GM19035 (cell line): ENCODE data around the gene HSPBP1.
"Not testable (repeated sequence)": the region's sequence is repeated elsewhere in the genome, so short reads cannot be mapped to it uniquely, and the experiment has no call there.

ENCODE experiments used
- ATAC-seq: cut with Tn5 transposase; IDR thresholded peaks from one replicate; pipeline ENCODE4 v1.9.1; 2021; ENCODE audit not compliant: unreplicated experiment

Gene HSPBP1

DNA sequence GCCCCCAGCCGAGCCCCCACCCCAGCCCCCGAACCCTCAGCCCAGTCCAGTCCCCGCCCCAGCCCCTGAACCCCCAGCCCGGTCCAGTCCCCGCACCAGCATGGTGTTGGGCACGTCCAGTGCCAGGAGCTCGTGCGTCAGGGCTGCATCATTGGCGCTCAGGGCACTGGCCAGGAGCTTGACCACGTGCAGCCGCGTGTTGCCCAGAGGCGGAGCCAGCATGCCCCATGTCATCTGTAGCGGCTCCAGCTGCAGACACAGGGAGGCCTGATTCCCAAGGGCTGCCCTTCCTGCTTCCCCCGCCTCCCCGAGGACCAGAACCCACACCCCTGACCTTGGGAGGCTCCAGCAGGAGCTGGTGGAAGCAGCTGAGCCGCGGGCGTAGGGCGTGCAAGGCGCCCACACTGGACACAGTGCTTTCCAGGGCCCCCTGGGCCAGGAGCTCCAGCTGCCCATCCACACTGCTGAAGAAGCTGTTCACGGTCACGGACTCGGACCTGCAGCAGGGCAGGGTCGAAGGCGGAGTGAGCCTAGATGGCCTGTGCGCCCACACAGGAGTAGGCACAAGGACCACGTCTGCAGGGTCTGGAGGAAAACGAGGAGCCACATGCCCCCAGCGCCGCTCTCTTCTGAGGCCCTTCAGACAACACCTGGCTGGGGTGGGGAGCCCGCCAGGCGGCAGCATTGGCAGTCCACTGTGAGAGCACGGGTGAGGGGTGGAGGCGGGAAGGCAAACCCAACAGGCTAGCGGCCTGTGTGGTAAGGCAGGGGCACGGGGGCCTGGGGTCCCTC, 38.6 kb downstream of the HSPBP1 start:
- ATAC-seq = no peak

DNA sequence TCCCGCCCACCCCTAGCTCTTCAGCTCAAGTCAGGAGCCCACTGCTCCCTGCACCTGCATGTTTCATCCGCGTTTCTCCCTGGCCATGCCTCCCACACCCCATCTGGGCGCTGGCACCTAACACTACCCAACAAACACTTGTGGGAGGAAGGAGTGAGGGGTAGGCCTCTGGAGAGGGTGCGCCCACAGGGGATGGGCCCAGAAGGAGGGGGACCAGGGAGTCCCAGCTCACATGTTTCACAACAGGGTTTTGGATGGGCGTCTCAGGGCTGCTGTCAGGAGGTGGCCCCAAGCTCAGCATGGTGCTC, 39.2 kb downstream of the HSPBP1 start:
- no peak for ATAC-seq

DNA sequence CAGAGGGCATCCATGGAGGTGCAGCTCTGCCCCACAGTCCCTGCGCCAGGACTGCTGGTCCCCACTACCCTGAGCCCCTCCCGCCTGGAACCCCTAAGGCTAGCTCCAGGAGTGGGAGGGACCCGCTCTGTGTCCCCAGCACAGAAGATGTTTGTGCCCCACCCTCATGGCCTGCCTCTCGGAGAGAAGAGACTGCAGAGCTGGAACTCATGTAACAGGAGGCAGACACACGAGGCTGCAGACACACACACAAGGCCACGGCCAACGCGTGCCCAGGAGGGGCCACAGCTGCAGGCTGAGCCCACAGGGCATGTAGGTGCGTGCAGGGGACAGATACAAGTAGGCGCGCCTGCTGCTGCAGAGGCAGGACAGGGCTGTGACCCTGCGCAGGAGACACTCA, 40.9 kb downstream of the HSPBP1 start:
- no peak for ATAC-seq

DNA sequence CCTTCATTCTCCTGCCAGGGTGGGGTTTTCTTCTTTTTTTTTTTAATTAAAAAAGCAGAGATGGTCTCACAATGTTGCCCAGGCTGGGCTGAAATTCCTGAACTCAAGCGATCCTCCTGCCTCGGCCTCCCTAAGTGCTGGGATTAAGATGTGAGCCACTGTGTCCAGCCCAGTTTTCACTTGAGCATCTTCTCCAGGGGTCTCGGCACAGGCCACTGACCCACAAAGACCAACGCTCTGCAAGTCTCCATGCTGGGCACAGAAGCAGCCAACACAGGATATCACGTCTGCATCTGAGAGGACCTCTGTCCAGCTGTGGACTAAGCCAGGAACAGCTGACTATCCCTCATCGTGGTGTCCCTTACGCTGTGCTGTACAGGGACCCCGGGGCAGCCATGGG, 41.9 kb downstream of the HSPBP1 start:
- ATAC-seq = no peak

DNA sequence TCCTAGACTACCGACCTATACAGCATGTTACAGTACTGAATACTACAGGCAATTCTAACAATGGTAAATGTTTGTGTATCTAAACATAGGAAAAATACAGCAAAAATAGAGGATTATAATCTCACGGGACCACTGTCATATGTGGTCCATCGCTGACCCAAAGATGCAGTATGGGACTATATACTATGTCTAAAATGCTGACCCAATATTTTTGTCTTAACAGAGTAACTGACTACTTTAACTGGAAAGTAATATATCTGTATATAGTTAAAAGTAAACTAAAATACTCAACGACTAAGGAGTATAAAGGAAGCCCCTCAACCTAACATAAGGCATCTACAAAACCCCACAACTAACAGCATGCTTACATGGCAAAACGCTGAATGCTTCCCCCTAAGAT, 46.9 kb downstream of the HSPBP1 start:
- ATAC-seq = no peak

DNA sequence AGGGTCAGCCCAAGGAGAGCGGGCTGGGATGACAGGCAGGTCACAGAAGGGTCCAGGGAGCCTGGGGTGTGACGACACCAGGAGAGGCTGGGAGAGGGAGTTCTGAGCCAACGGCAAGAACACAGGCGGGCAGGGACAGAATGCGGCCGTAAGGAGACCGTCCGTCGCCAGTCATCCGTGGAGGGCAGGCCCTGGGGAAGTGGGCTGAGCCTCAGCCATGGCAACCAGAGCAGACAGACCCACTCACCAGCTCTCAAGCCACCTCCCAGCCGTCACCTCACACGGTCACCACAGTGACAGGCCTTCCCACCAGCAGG, 47.7 kb downstream of the HSPBP1 start:
- ATAC-seq = no peak

DNA sequence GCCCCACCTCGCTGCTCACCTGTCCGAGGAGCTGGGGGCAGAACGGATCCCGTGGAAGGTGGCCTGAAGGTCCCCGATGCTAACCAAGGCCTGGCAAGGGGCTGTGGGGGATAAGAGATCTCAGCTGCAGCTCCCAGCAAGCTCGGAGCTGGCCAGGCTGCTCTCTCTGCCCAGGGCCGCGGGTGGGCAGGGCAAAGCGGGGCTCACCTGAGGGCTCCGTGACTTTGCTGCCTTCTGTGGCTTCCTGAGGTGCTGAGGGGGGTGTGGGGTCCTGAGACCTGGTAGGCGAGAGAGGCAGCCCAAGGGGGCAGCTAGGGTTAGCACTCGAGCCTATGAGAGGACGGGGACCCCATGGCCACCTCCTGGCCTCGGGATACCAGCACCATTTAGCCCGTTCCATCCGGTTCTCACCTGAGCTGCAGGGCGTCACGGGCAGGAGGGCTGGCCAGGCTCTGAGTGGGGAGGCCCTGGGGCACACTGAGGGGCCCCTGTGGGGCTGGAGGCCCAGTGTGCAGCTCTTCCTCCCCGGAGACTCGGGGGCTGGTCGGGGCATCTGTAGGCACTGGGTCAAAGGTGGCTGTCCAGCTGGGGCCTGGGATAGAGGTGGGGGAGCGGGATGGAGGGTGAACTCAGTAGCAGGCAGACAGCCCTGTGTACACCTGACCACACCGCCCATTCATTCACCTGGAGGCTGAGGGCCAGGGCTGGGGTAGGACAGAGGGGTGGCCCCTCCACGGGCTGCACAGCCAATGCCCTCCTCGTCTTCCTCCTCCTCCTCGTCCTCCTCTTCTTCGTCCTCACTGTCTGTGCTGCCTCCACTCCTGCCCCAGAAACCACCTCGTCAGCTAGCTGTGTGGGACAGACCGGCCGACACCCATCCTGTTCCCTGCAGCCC, 48.3 kb downstream of the HSPBP1 start:
- ATAC-seq = no peak

DNA sequence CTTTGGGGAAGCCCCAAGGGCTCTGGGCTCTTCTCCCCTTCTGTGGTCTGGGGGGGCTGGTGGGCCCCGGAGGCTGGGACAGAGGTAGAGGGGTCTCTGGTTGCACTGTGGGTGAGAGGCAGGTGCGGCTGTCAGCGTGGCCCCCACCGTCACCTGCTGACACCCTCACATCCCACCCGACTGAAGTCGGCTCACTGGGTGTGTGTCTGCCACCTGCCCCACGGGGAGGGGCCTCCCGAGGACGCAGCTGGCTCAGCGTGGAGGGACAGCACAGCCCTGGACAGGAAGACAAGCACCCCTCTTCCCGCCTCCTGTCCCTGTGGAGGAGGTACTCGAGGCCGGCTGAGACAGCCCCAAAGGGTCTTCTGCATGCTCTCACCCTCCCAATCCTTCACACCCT, 49.1 kb downstream of the HSPBP1 start:
- no peak for ATAC-seq

DNA sequence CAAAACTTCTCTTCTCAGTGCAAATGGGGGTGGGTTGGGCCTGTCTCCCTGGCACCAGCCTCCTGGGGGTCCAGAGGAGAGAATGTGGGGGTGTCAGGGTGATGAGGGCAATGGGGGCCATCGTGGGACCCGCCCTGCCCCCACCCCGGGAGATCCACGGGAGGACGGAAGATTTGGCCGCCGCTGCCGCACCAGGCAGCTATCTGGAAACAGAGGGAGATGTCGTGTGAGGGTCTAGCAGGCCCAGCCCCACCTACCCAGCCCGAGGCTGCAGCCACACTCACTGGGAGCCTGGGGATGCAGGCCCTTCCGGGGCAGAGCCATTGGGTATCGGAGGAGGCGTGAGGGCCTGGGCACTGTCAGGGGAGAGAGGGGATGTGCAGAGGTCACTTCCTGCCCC, 49.6 kb downstream of the HSPBP1 start:
- no peak for ATAC-seq

DNA sequence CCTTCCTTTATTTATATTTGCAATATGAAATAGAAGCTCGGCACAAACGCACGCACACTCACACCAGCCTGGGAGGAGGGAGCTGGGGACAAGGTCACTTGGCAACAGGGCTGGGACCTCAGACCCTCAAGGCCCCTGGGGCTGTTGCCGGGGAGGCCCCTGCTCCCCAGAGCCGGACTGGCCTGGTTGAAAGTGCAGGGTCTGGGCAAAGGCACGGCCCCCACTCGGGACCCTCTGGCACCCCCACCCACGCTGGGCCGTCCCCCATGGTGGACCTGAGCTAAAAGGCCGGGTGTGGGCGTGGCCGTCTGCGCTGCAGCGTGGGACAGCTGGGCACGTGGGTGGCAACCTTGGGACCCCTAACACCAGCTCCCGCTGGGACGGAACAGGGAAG, 50.1 kb downstream of the HSPBP1 start:
- no peak for ATAC-seq

DNA sequence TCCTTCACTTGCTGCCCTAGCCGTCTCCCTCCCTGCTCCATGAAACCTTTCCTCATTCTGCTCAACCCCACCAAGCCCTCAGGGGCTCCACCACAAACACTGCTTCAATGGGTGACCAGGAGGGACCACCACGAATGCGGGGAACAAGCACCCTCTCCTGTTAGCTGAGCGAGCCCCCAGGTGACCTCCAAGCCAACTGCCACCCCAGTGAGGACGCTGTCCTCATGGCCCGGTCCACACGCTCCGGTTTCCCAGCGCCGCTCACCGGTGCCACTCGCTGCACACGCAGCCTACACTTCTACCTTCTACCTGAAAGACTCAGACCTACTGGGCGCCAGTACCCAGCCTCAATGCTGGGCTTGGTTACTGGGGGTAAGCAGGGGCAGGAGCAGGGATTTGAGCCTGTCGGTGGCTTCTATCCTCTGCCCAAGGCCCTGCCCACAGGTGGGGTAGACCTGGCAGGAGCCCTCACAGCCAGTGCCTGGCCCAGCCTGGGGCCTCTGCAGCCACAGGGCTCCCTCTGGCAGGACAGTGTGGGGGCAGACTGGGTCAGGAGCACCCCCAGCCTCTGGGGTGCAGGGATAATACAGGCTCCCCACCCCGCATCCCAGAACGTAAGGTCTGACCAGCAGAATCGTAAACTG, 50.6 kb downstream of the HSPBP1 start:
- no peak for ATAC-seq

DNA sequence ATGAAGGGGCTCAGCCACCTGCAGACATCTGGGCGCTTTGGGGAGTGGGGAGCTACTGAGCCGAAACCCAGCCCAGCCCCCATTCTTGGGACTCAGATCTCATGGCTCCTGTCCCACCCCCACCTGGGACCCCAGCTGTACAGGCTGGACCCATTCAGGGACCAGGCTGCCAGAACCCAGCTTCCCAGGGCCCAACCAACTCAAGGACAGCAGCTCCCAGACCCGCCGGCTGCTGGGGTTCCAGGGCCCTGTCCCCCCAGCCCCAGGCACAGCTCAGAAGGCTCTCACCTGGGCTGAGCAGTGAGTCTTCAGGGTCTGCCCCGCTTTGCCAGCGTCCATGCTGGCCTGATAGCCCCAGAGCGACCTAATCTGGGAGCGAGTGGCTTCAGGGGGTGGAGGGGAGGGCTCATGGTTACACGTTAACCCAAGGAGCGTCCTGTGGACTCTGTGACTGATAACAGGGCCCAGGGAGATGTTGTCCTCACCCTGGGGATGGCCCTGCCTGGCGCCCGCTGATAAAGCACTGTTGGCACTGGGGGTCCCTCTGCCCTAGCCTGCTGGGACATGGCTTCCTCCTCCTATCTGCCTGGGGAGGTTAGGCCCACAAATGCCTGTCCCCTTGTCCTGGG, 51.4 kb downstream of the HSPBP1 start, which contains the start of gene TMEM86B:
TMEM86B (minus strand) TSS at position 361 of the 629 bp plus-strand sequence; CDS start at position 339, 22 bp downstream.
- ATAC-seq = no peak

DNA sequence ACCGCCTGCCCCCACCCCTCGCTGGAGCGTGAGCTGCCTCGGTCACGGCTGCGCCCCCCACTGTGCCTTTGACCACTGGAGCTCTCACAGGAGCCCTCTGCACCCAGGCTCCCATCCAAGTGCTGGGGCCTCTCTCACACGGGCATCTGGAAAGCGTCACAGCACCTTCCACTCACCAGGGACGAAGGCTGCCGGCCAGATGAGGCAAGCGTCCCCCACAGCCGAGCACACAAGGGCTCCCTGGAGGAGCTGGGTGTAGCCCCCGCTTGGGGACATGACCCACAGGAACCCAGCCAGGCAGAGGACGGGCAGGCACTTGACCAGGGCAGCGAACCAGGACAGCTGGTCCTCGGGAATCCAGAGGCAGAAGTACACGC, 51.9 kb downstream of the HSPBP1 start:
- ATAC-seq = no peak

DNA sequence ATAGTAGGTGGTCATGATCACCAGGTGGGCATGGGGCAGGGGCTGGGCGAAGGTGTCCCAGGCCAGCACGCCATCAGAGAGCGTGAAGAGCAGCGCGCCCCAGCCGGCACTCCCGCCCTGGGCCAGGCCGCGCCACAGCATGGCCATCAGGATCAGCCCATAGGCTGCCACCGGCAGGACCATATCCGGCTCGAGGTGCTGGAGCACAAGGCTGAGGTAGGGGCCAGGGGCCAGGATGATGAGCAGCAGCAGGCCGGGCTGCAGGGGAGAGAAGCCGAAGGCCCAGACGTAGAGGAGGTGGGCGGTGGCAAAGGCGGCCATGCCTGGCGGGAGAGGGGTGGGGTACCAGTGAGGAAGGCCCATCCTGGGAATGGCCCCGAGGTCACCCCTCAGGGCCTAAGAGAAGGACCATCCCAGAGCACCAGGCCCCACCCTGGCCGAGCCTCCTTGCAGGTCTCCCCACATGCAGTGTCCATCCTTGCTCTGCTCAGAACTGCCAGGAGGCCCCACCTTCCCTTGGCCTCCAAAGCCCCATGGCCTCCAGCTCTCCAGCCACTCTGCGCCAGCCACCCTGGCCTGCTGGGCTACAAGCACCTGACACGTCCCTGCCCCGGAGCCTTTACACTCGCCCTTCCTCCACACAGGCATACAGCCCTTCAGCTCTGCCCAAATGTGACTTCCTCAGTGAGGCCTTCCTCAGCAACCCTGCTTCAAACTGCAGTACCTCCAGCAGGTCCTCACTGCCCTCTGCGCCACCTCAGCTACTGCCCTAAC, 52.5 kb downstream of the HSPBP1 start:
- no peak for ATAC-seq

DNA sequence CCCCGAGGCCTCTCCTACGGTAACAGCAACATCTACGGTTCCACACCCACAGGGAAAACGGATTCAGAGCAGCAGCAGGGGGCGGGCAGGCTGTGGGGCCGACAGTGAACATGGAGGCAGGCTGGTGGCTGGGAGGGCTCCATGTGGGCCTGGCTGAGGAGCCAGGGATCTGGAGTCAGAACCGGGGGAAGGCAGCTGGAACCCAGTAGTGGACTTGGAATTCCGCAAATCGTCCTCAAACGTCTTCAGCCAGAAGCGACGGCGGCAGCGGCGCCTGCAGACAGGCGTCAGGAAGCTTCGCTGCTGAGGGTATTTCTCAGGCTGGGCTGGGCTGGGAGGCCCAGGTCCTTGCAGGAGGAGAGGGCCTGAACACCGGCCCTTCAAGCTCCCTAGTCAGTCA, 53.1 kb downstream of the HSPBP1 start:
- ATAC-seq = no peak

DNA sequence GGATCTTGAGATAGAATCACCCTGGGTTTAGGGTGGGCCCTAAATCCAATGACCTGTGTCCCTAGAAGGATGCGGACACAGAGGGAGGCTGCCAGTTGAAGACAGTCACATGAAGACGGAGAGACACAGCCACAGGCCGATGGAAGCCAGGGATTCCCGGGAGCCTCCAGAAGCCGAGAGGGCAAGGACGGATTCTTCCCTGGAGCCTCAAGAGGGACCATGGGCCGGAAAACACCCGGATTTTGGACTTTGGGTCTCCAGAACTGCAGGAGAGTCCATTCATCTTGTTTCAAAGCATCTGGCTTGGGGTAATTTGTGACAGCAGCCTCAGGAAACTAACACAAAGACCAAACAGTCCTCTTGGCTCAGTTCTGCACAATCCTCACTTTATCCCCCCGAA, 53.6 kb downstream of the HSPBP1 start:
- no peak for ATAC-seq

DNA sequence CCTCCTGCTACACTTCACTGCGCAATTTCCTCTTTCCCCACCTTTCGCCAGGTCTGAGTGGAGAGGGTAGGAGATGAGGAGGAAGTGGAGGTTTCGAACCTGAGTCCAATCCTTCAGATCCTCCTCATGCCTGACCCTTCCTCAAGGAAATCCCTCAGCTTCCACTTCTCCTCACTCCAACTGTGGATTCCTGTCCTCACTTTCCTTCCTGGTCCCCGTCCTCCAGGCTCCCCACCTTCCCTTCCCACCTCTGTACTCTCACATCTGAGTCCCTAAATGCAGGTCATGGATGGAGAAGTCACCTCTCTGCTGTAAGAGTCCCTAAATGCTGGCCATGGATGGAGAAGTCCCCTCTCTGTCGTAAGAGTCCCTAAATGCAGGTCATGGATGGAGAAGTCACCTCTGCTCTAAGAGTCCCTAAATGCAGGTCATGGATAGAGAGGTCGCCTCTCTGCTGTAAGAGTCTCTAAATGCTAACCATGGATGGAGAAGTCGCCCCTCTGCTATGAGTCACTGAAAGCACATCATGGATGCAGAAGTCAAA, 54.4 kb downstream of the HSPBP1 start:
- ATAC-seq = no peak

DNA sequence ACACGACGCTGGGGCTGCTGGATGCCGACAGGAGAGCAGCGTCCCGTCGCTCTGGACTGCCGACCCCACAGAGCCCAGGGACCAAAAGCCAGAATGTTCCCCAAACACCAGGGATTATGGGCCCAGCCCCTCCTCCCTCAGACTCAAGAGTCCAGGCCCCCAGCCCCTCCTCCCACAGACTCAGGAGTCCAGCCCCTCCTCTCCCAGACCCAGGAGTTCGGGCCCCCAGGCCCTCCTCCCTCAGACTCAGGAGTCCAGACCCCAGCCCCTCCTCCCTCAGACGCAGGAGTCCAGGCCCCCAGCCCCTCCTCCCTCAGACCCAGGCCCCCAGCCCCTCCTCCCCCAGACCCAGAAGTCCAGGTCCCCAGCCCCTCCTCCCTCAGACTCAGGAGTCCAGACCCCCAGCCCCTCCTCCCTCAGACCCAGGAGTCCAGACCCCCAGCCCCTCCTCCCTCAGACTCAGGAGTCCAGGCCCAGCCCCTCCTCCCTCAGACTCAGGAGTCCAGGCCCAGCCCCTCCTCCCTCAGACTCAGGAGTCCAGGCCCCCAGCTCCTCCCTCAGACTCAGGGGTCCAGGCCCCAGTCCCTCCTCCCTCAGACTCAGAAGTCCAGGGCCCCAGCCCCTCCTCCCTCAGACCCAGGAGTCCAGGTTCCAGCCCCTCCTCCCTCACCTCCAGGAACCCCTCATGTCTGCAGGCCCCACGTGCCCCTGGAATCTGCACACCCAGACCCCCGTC, 55.1 kb downstream of the HSPBP1 start:
- ATAC-seq = not testable (repeated sequence)

DNA sequence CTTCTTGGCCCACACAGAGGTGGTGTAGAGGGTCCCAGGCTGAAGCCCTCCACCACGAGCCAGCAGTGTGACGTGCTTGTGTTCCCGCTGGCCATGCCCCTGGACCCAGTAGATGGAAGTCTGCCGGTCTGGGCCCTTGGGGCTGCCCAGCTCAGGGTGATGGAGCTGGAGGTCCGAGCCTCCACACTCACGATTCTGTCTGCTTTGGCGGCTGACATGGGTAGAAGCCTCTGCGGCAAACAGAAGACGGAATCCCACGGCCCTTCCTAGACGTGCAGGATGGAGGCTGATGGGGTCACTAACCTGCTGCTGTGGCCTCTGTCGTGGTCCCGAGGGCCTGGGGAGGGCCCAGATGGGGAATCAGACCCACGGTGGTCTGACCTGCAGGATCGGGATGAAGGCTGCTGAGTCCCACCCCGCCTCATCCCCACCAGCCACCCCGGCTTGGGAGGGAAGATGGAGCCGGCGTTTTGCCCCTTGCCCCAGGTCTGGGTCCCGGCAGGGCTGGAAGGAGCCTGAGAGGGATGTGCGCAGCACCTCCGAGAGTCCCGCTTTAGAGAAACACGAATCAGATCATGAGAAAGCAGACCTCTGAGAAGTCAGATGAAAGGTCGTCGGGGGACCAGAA, 55.8 kb downstream of the HSPBP1 start:
- ATAC-seq = no peak
